Neuronal stem cell (in vitro differentiated cells): ENCODE measurements around the gene STPG1.
A peak's percentile ranks its signal among the peaks of the same experiment; 100 is the strongest.

Source experiments
- DNase-seq: peaks from one replicate; pipeline ENCODE4 v3.0.0-alpha.2; 2013; ENCODE audit warnings: low spot score
- H2AFZ ChIP-seq: one replicate; pipeline ENCODE4 v1.6.1; 2013; ENCODE audit warnings: mild to moderate bottlenecking, low read length, inconsistent platforms
- H2AK5ac ChIP-seq: 2 replicates; pipeline ENCODE4 v1.6.1; 2013; ENCODE audit warnings: low read depth, mild to moderate bottlenecking, inconsistent platforms, low read length, moderate library complexity, mixed read lengths
- H2BK120ac ChIP-seq: 2 replicates; pipeline ENCODE4 v1.6.1; 2013; ENCODE audit warnings: low read depth, mild to moderate bottlenecking, inconsistent platforms, low read length, moderate library complexity, mixed read lengths
- H2BK12ac ChIP-seq: one replicate; pipeline ENCODE4 v1.6.1; 2013; ENCODE audit warnings: low read length, inconsistent platforms
- H2BK15ac ChIP-seq: 2 replicates; pipeline ENCODE4 v1.6.1; 2013; ENCODE audit warnings: mild to moderate bottlenecking, low read length, inconsistent platforms, mixed read lengths
- H2BK5ac ChIP-seq: one replicate; pipeline ENCODE4 v1.6.1; 2013; ENCODE audit warnings: inconsistent platforms, mild to moderate bottlenecking, low read length, moderate library complexity
- H3K14ac ChIP-seq: one replicate; pipeline ENCODE4 v1.6.1; 2013; ENCODE audit warnings: low read length, inconsistent platforms
- H3K18ac ChIP-seq: 2 replicates; pipeline ENCODE4 v1.6.1; 2013; ENCODE audit warnings: low read length, inconsistent platforms
- H3K23ac ChIP-seq: 2 replicates; pipeline ENCODE4 v1.6.1; 2013; ENCODE audit warnings: low read depth, mild to moderate bottlenecking, mixed read lengths, low read length, inconsistent platforms; ENCODE audit not compliant: poor library complexity
- H3K27ac ChIP-seq: replicated peaks from 3 replicates; pipeline ENCODE4 v1.5.1; 2013; ENCODE audit warnings: low read length, inconsistent platforms
- H3K27me3 ChIP-seq, 3 experiments: 2 replicates each; pipeline ENCODE4 v1.6.1; 2013; ENCODE audit warnings: low read length in 3 of 3, mild to moderate bottlenecking in 2 of 3, inconsistent platforms in 1 of 3, low read depth in 1 of 3, mixed read lengths in 1 of 3, moderate library complexity in 1 of 3; ENCODE audit not compliant: control insufficient read depth in 3 of 3, insufficient read depth in 3 of 3
- H3K36me3 ChIP-seq, 2 donors: replicated peaks in 1 of 2; 2 replicates each; pipeline ENCODE4 v1.6.1; 2013; ENCODE audit warnings: low read length in 2 of 2; ENCODE audit not compliant: control insufficient read depth in 2 of 2, insufficient read depth in 2 of 2
- H3K4ac ChIP-seq: 2 replicates; pipeline ENCODE4 v1.6.1; 2013; ENCODE audit warnings: inconsistent platforms, mild to moderate bottlenecking, low read length, moderate library complexity
- H3K4me1 ChIP-seq, 2 donors: 1 replicate in 1 of 2; 2 replicates in 1 of 2; pipeline ENCODE4 v1.6.1; 2013; ENCODE audit warnings: low read length in 2 of 2, low read depth in 1 of 2; ENCODE audit not compliant: control insufficient read depth in 2 of 2, insufficient read depth in 1 of 2
- H3K4me2 ChIP-seq: one replicate; pipeline ENCODE4 v1.6.1; 2013; ENCODE audit warnings: mild to moderate bottlenecking, low read length, inconsistent platforms; ENCODE audit not compliant: insufficient read depth, poor library complexity, severe bottlenecking
- H3K4me3 ChIP-seq, 2 donors: 2 replicates each; pipeline ENCODE4 v1.5.1; 2013; ENCODE audit warnings: low read length in 2 of 2, mild to moderate bottlenecking in 2 of 2, inconsistent platforms in 1 of 2, moderate library complexity in 1 of 2
- H3K79me1 ChIP-seq: one replicate; pipeline ENCODE4 v1.6.1; 2013; ENCODE audit warnings: low read depth, mild to moderate bottlenecking, inconsistent platforms, low read length, moderate library complexity
- H3K9ac ChIP-seq: one replicate; pipeline ENCODE4 v1.6.1; 2013; ENCODE audit warnings: mild to moderate bottlenecking, low read depth, low read length, inconsistent platforms; ENCODE audit not compliant: poor library complexity
- H3K9me3 ChIP-seq, 2 donors: replicated peaks in 1 of 2; 2 replicates each; pipeline versions ENCODE3 to v1.6.1; 2013; ENCODE audit warnings: low read length in 2 of 2, mild to moderate bottlenecking in 2 of 2, inconsistent platforms in 1 of 2, low read depth in 1 of 2, mixed read lengths in 1 of 2, moderate library complexity in 1 of 2; ENCODE audit not compliant: control insufficient read depth in 2 of 2, insufficient read depth in 1 of 2
- H4K8ac ChIP-seq: one replicate; pipeline ENCODE4 v1.6.1; 2013; ENCODE audit warnings: low read depth, mild to moderate bottlenecking, inconsistent platforms, low read length, moderate library complexity
- H4K91ac ChIP-seq: one replicate; pipeline ENCODE4 v1.6.1; 2013; ENCODE audit warnings: low read length, low read depth, mild to moderate bottlenecking, inconsistent platforms; ENCODE audit not compliant: poor library complexity
- WGBS, 2 donors: extraction: QIAGEN DNeasy Blood & Tissue Kit; methylation state at CpG; one replicate each; pipeline ENCODE4 v1.1.7; 2013; ENCODE audit warnings: missing lambda C conversion rate in 2 of 2, mixed read lengths in 1 of 2; ENCODE audit not compliant: insufficient read length in 2 of 2, insufficient replicate concordance in 1 of 2; ENCODE audit errors: extremely low coverage in 2 of 2; 5-methylcytosine and 5-hydroxymethylcytosine counted together

Gene STPG1

GRCh38 chr1:24386931-24387330 is 26.7 kb downstream of the STPG1 start:
- no peak overlapping the region for H2AFZ ChIP-seq
- H4K91ac ChIP-seq, result no peak overlapping the region
- no peak overlapping the region for H2BK120ac ChIP-seq
- no CpG with 5 or more reads among the region's 11 CpGs for WGBS, 2 donors
- H3K14ac ChIP-seq, result no peak overlapping the region
- no peak overlapping the region for H2BK5ac ChIP-seq
- no peak overlapping the region for H3K4me3 ChIP-seq
- H3K4me2 ChIP-seq, result no peak overlapping the region
- no peak overlapping the region for H2BK12ac ChIP-seq
- no peak overlapping the region for H3K4ac ChIP-seq
- H3K27me3 ChIP-seq, result no peaks in the 10 kb centered on the region
- no peaks in the 10 kb centered on the region for H3K36me3 ChIP-seq
- peaks cover 0 to 2% of the 10 kb centered on the region in 2 donors for H3K4me1 ChIP-seq
- no peaks in the 10 kb centered on the region for H3K79me1 ChIP-seq
- no peak overlapping the region for H3K23ac ChIP-seq
- no peak overlapping the region for H3K27ac ChIP-seq
- no peak overlapping the region for H3K18ac ChIP-seq
- H2BK15ac ChIP-seq, result no peak overlapping the region
- no peak overlapping the region for H3K9ac ChIP-seq
- no peak overlapping the region for H4K8ac ChIP-seq
- no peak overlapping the region for H2AK5ac ChIP-seq
- H3K9me3 ChIP-seq, result no peaks in the 10 kb centered on the region
- DNase-seq, result no peak

DNA sequence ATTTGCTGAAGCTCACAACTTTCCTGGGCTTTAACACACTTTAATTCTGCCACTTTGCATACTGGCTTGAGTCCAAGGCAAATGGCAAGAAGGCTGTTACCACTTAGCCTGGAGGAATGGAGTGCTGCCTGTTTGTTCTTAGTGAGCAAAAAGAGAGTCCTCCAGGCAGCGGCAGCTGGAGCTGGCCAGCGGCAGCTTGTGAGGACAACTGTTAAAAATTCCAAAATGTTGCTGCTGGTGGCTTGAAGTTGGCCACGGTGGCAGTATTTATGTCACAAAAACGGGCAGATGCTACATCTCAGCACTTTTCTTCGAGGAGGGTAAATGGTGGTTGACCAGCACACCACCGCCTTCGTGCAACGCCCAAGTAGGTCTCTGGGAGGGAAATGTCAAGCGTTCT is 27.3 kb downstream of the STPG1 start:
- Histone ChIP-seq H2AFZ (no peak overlapping the region), H3K4me2 (no peak overlapping the region), H2BK12ac (no peak overlapping the region), H3K14ac (no peak overlapping the region), H3K4me3 (no peak overlapping the region), H3K27ac (no peak overlapping the region), H3K18ac (no peak overlapping the region), H2BK5ac (no peak overlapping the region), H3K9me3 (no peaks in the 10 kb centered on the region), H2BK15ac (no peak overlapping the region), H3K27me3 (no peaks in the 10 kb centered on the region), H3K4me1 (peaks cover 0 to 2% of the 10 kb centered on the region in 2 donors), H4K8ac (no peak overlapping the region), H2BK120ac (no peak overlapping the region), H3K79me1 (no peaks in the 10 kb centered on the region), H3K9ac (no peak overlapping the region), H2AK5ac (no peak overlapping the region), H3K4ac (no peak overlapping the region), H3K23ac (no peak overlapping the region), H4K91ac (no peak overlapping the region), H3K36me3 (no peaks in the 10 kb centered on the region)
- no CpG with 5 or more reads among the region's 9 CpGs for WGBS, 2 donors
- DNase-seq, result no peak

GRCh38 chr1:24385160-24385940 is 28.2 kb downstream of the STPG1 start:
- no peak overlapping the region for H3K4ac ChIP-seq
- H3K4me1 ChIP-seq, result peaks cover 0 to 2% of the 10 kb centered on the region in 2 donors
- no peak overlapping the region for H3K4me2 ChIP-seq
- H3K9me3 ChIP-seq, result no peaks in the 10 kb centered on the region
- no peak overlapping the region for H3K23ac ChIP-seq
- DNase-seq, result no peak
- H3K27ac ChIP-seq, result no peak overlapping the region
- no peak overlapping the region for H2BK120ac ChIP-seq
- H3K4me3 ChIP-seq, result no peak overlapping the region
- H3K9ac ChIP-seq, result no peak overlapping the region
- H2BK12ac ChIP-seq, result no peak overlapping the region
- no peak overlapping the region for H2AFZ ChIP-seq
- H4K91ac ChIP-seq, result no peak overlapping the region
- no CpG with 5 or more reads among the region's 12 CpGs for WGBS, 2 donors
- H3K79me1 ChIP-seq, result no peaks in the 10 kb centered on the region
- no peak overlapping the region for H3K18ac ChIP-seq
- H2BK5ac ChIP-seq, result no peak overlapping the region
- H3K27me3 ChIP-seq, result no peaks in the 10 kb centered on the region
- H2AK5ac ChIP-seq, result no peak overlapping the region
- H3K14ac ChIP-seq, result no peak overlapping the region
- H4K8ac ChIP-seq, result no peak overlapping the region
- H2BK15ac ChIP-seq, result no peak overlapping the region
- H3K36me3 ChIP-seq, result no peaks in the 10 kb centered on the region

DNA sequence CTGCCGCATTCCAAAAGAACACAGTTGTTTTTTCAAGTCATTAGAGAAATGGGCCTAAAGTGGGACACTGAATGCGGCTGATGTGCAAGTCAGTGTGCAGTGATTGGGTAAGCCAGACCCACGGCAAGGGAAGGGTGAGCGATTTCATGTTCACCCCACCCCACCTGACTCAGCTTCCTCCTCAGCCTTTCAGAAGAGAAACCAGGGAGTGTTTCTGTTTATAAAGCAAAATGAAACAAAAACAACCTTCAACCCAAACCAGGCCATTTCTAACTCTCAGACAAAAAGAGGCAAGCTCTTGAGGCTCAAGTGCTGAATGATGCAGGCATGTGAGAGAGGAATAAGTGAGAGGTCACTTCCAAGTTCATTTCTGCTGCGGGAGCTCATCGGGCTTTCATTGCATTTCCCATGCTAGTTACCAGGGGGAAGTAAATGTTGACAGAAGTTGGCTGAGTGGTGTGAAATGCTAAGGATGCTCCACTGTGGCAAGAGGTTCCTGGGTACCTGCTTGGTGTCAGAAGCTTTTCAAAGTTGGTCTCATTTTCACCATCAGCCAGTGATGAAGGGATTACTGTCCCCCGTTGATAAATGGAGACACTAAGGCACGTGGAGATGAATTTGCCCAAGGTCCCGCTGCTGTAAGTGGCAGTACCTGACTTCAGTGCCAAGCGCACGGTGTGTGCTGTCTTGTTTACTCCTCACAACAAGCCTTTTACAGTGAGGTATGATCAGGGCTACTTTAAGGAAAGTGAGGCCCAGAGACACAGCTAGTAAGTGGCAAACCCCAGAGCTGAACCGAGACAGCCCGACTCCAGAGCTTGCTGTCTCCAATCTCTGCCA is 29.1 kb downstream of the STPG1 start:
- Histone ChIP-seq H3K9me3 (no peaks in the 10 kb centered on the region), H4K8ac (no peak overlapping the region), H2BK15ac (no peak overlapping the region), H3K4ac (no peak overlapping the region), H2AK5ac (no peak overlapping the region), H3K36me3 (no peaks in the 10 kb centered on the region), H3K4me3 (no peak overlapping the region), H2AFZ (no peak overlapping the region), H3K4me2 (no peak overlapping the region), H3K23ac (no peak overlapping the region), H3K9ac (no peak overlapping the region), H4K91ac (no peak overlapping the region), H3K18ac (peak overlapping the region; percentile 25), H2BK5ac (no peak overlapping the region), H2BK120ac (no peak overlapping the region), H3K27me3 (no peaks in the 10 kb centered on the region), H3K14ac (no peak overlapping the region), H3K27ac (no peak overlapping the region), H2BK12ac (no peak overlapping the region), H3K4me1 (peaks cover 0 to 2% of the 10 kb centered on the region in 2 donors), H3K79me1 (no peaks in the 10 kb centered on the region)
- WGBS, 2 donors, result no CpG with 5 or more reads among the region's 13 CpGs
- no peak for DNase-seq
